ENCODE measurements around the gene TK1. TPM values are rescaled to one million over a fixed set of nuclear protein-coding genes. Genes with fewer than 3 reads are reported as not detected.
"Not testable (repeated sequence)": the region's sequence is repeated elsewhere in the genome, so short reads cannot be mapped to it uniquely, and the experiment has no call there.

TK1 gene
- total and polyA plus RNA-seq, 5 experiments from 2014 or later = 0.18 to 1.1 TPM; not detected in 3

DNA sequence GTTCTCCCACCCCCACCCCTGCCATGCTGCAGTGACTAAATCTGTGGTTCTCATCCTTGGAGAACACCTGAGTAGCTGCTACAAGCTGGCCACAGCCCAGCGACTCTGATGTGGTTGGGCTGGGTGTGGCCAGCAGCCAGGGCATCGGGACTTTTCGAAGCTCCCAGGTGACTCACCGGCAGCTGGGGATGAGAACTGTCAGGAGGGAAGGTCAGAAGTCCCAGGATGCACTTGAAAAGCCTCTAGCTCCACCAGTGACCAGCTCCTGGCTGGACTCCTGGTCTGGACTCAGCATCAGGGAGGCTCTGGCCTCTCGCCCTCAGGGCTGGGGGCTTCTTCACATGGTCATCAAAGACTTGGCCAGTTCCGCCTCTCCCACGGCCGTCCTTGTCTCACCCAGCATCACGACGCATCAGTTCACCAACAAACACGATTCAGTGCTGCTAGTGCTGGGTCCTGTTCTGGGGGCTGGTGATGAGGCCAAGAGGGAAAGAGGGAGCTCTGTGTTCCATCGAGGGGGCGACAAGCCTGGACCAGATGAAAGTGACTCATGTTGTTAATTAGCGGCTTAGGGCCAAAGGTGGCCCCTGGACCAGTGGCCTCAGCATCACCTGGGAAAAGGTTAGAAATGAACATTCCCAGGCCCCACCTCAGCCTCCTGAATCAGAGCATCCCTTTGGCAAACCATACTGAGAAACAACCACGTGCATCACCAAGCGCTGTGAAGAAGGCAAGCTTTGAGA, 44.6 kb downstream of the TK1 start:
- Mint-ChIP-seq H3K27ac (peak overlapping the region; percentile 11 to 85 (median 68)), H3K4me3 (peak overlapping the region in 1 of 10 donors; percentile 24), H3K4me1 (peaks cover 31 to 75% (median 66%) of the 10 kb centered on the region in 4 donors), H3K9me3 (peaks cover 0 to 2% (median 0%) of the 10 kb centered on the region in 9 donors), H3K36me3 (peaks cover 0 to 31% (median 8%) of the 10 kb centered on the region in 3 donors), H3K27me3 (no peaks in the 10 kb centered on the region)
- ATAC-seq (no peak), DNase-seq (peak in 1 of 10 donors; percentile 63)
- POLR2A ChIA-PET = interaction anchor here (0.8 to 30.2 kb wide), 4 partner anchors 17 to 33 kb away, joined by 4 to 1112 read pairs (median 329); partner anchors contain the start of genes TMC6 and TMC8

DNA sequence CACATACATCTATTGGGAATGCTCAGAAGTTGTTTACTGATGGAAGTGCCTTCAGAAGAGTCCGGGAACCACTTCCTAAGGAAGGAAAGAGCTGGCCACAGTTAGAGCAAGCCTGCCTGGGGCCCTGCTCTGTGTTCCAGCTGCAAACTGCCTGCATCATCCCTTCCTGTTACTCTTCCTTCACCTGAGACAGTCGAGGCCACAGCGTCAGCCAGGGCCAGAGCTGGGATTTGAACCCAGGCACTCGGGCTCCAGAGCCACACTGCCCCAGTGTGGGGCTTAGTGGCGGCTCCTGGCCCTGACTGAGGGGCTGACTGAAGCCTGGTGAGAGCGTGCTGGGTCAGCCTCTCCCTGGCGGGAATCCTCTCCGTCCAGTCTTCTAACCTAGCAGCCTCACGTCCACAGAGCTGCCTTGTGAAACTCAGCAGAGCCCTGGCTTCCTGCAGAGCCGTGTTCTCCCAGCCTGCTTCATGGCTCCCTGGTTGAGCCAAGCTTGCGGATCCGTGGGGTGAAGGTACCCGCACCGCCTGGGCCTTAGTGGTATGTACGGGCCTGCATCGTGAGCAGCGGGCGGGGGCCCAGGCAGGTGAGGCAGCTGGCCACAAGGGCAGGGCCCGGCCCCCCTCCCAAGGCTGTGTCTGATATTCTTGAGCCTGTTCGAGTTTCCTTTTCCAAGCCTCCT, 45.3 kb downstream of the TK1 start:
- H3K36me3 Mint-ChIP-seq = peaks cover 0 to 38% (median 8%) of the 10 kb centered on the region in 3 donors
- peak overlapping the region in 9 of 10 donors; percentile 27 to 85 (median 60) for H3K27ac Mint-ChIP-seq
- H3K27me3 Mint-ChIP-seq = no peaks in the 10 kb centered on the region
- ATAC-seq = no peak
- H3K9me3 Mint-ChIP-seq = peaks cover 0 to 2% (median 0%) of the 10 kb centered on the region in 9 donors
- POLR2A ChIA-PET = interaction anchor here (0.8 to 30.2 kb wide), 5 partner anchors 17 to 34 kb away, joined by 4 to 1112 read pairs (median 43); partner anchors contain the start of genes TMC6 and TMC8
- H3K4me1 Mint-ChIP-seq = peaks cover 34 to 76% (median 72%) of the 10 kb centered on the region in 4 donors
- peak overlapping the region in 1 of 10 donors; percentile 29 for H3K4me3 Mint-ChIP-seq
- no peak for DNase-seq

DNA sequence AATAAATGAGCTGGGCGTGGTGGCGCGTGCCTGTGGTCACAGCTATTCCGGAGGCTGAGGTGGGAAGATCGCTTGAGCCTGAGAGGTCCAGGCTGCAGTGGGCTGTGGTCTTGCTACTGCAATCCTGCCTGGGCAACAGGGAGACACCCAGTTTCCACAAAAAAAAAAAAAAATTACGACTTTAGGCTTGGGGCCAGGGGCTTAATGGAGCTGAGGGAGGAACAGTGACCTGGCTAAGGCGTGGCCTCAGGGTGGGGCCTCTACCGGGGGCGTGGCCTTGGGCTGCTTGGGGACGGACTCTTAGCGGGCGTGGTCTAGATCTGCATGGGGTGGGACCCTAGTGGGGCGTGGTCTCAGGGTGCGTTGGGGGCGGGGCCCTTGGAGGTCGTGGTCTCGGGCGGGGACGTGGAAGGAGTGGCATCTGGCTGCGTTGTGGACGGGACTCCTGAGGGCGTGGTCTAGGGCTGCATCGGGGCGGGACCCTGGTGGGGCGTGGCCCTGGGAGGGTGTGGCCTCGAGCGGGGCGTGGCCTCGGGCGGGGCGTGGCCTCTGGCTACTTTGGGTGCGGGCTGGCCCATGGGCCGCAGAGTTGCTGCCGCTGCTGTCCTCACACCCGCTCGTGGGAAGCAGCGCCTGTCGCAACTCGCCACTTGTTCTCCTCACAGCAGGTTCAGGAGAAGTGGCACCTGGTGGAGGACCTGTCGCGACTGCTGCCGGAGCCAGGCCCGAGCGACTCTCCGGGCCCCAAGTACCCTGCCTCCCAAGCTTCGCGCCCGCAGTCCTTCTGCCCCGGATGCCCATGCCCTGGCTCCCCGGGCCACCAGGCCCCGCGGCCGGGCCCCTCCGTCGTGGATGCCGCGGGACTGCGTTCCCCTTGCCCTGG, 46.4 kb downstream of the TK1 start:
- ATAC-seq (peak; percentile 81 to 89), DNase-seq (peak; percentile 83 to 97 (median 94))
- Mint-ChIP-seq H3K4me3 (peak overlapping the region; percentile 47 to 78 (median 68)), H3K9me3 (peaks cover 0 to 2% (median 0%) of the 10 kb centered on the region in 9 donors), H3K4me1 (peaks cover 41 to 88% (median 80%) of the 10 kb centered on the region in 4 donors), H3K27me3 (no peaks in the 10 kb centered on the region), H3K27ac (peak overlapping the region; percentile 79 to 97 (median 93)), H3K36me3 (peaks cover 0 to 49% (median 10%) of the 10 kb centered on the region in 3 donors)
- POLR2A ChIA-PET = interaction anchor here (0.6 to 30.2 kb wide), 12 partner anchors 9 to 705 kb away, joined by 3 to 1112 read pairs (median 6); partner anchors contain the start of genes TMC6, TMC8 and TNRC6C

DNA sequence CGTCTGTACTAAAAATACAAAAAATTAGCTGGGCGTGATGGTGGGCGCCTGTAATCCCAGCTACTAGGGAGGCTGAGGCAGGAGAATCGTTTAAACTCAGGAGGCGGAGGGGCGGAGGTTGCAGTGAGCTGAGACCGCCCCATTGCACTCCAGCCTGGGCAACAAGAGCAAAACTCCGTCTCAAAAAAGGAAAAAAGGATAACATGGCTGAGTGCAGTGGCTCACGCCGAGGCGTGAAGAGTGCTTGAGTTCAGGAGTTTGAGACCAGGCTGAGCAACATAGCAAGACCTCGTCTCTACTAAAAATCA, 47.0 kb downstream of the TK1 start:
- Mint-ChIP-seq H3K4me3 (peak overlapping the region in 9 of 10 donors; percentile 55 to 78 (median 69)), H3K36me3 (peaks cover 0 to 54% (median 14%) of the 10 kb centered on the region in 3 donors), H3K27ac (peak overlapping the region; percentile 79 to 97 (median 93)), H3K4me1 (peaks cover 42 to 92% (median 86%) of the 10 kb centered on the region in 4 donors)
- not testable (repeated sequence) for ATAC-seq, DNase-seq, H3K27me3 Mint-ChIP-seq, H3K9me3 Mint-ChIP-seq
- POLR2A ChIA-PET = interaction anchor here (0.6 to 30.2 kb wide), 10 partner anchors 10 to 182 kb away, joined by 3 to 1112 read pairs (median 7); partner anchors contain the start of genes TMC6, TMC8 and TNRC6C

DNA sequence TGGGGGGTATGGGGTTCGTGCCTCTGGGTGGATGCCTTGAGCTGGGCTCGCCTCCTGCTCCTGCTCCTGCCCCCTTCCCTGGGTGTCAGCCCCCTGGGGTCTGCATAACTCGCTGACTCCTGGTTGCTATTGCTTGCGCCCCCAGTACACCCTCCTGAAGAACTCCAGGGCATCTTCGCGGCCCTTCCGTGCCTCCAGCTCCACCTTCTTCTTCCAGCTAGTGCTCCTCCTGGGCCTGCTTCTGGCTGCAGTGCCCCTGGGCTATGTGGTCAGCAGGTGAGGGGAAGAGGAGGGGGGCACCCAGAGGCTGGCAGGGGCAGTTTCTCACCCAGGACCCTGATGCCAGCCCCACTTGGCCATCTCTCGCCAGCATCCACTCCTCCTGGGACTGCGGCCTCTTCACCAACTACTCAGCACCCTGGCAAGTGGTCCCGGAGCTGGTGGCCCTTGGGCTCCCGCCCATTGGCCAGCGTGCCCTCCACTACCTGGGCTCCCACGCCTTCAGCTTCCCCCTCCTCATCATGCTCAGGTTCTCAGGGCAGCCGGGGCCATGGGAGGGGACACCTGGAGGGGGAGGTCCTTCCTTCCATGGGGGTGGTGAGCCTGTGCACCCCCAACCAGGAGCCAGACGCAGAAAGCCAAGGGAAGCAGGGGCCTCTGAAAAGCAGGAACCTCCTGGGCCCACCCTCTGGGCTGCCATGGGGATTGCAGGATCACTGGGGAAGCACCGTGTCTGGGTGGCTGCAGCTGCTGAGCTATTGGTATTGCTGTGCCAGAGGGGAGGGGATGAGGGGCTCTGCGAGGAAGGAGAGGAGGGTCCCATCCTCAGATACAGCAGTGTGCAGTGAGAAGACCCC, 48.4 kb downstream of the TK1 start:
- Mint-ChIP-seq H3K27ac (peak overlapping the region in 9 of 10 donors; percentile 22 to 90 (median 81)), H3K27me3 (no peaks in the 10 kb centered on the region), H3K36me3 (peaks cover 9 to 68% (median 25%) of the 10 kb centered on the region in 3 donors), H3K4me1 (peaks cover 47 to 94% (median 86%) of the 10 kb centered on the region in 4 donors), H3K9me3 (peaks cover 0 to 2% (median 0%) of the 10 kb centered on the region in 9 donors), H3K4me3 (peak overlapping the region in 6 of 10 donors; percentile 18 to 72 (median 58))
- no peak for DNase-seq
- no peak for ATAC-seq
- POLR2A ChIA-PET = interaction anchor here (0.6 to 30.2 kb wide), 10 partner anchors 9 to 178 kb away, joined by 3 to 1112 read pairs (median 4); partner anchors contain the start of genes TMC6 and TMC8

DNA sequence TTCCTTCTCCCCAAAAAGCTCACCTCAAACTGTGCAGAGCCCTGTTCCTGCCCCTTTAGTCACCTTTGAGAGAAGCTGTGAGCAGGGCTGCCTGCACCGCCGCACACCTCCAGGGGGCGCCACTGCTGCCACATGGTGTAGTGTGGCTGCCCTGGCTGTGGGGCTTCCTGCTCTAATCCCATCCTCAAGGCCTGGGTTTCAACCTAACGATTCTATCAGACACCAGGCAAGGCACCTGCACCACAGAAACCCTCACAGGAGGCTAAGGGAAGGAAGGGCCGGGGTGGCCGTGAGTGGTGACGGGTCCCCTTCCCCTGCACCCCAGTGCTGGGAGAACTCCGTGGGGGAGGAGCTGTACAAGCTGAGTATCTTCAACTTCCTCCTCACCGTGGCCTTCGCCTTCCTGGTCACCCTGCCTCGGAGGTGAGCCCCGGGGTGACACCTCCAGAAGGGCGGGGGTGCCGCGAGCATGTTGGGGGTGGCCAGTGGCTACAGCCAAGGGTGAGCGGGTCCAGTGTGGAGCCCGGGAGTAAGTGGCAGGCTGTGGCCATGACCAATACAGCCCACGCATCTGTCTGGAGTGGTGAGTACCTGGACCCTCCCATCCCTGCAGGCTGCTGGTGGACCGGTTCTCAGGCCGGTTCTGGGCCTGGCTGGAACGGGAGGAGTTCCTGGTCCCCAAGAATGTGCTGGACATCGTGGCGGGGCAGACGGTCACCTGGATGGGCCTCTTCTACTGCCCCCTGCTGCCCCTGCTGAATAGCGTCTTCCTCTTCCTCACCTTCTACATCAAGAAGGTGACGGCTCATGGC, 49.3 kb downstream of the TK1 start:
- POLR2A ChIA-PET = interaction anchor here (0.6 to 30.2 kb wide), 10 partner anchors 9 to 177 kb away, joined by 3 to 1112 read pairs (median 4); partner anchors contain the start of genes TMC6 and TMC8
- Mint-ChIP-seq H3K36me3 (peaks cover 9 to 73% (median 27%) of the 10 kb centered on the region in 3 donors), H3K4me3 (peak overlapping the region in 9 of 10 donors; percentile 22 to 72 (median 60)), H3K4me1 (peaks cover 48 to 94% (median 86%) of the 10 kb centered on the region in 4 donors), H3K9me3 (peaks cover 0 to 2% (median 0%) of the 10 kb centered on the region in 9 donors), H3K27me3 (no peaks in the 10 kb centered on the region), H3K27ac (peak overlapping the region; percentile 32 to 90 (median 81))
- DNase-seq (peak in 4 of 10 donors; percentile 48 to 70 (median 52)), ATAC-seq (no peak)

DNA sequence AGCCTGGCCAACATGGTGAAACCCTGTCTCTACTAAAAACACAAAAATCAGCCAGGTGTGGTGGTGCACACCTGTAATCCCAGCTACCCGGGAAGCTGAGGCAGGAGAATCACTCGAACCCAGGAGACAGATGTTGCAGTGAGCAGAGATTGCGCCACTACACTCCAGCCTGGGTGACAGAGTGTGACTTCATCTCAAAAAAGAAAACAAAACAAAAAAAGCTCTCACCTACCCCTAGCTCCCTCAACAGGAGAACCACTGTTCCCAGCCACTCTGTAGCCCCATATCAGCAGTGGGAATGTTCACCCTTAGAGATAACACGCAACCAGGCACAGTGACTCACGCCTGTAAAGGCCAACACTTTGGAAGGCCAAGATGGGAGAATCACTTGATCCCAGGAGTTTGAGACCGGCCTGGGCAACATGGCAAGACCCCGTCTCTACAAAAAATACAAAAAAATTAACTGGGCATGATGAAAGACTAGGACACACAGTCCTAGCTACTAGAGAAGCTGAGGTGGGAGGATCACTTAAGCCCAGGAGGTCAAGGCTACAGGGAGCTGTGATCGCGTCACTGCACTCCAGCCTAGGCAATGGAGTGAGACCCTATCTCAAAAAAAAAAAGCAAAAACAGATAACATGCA, 50.9 kb downstream of the TK1 start:
- POLR2A ChIA-PET = interaction anchor here (0.5 to 30.2 kb wide), 8 partner anchors 9 to 790 kb away, joined by 3 to 1112 read pairs (median 6); partner anchors contain the start of genes TMC6 and TMC8
- Mint-ChIP-seq H3K27me3 (no peaks in the 10 kb centered on the region), H3K36me3 (peaks cover 9 to 70% (median 25%) of the 10 kb centered on the region in 3 donors), H3K4me1 (peaks cover 49 to 84% (median 76%) of the 10 kb centered on the region in 4 donors), H3K4me3 (peak overlapping the region in 8 of 10 donors; percentile 8 to 70 (median 39)), H3K27ac (peak overlapping the region; percentile 8 to 91 (median 70)), H3K9me3 (peaks cover 0 to 2% (median 0%) of the 10 kb centered on the region in 9 donors)
- DNase-seq = no peak
- no peak for ATAC-seq

DNA sequence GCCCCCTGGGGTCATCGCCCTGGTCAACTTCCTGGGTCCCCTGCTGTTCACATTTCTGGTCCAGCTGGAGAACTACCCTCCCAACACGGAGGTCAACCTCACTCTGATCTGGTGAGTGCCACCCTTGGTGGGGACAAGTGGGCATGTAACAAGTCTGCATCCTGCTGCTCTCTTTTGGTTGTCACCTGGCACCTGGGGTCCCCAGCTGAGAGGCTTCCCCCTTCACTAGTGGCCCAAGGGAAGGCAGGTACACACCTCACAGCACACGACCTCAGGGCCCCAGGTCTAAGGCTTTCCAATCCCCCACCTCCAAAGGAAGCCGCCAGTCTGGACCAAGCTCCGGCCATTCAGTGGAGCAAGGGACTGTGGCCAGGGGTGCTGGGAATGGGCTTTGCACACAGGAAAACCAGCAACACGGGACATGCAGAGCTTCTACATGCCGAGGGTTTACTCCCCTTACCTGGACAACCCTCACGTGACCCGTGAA, 51.9 kb downstream of the TK1 start:
- H3K27ac Mint-ChIP-seq = peak overlapping the region in 6 of 10 donors; percentile 61 to 94 (median 81)
- POLR2A ChIA-PET = interaction anchor here (0.6 to 30.2 kb wide), 13 partner anchors 9 to 643 kb away, joined by 3 to 1112 read pairs (median 8); partner anchors contain the start of genes TMC6 and TMC8
- H3K36me3 Mint-ChIP-seq = peaks cover 9 to 70% (median 27%) of the 10 kb centered on the region in 3 donors
- H3K27me3 Mint-ChIP-seq = no peaks in the 10 kb centered on the region
- H3K4me1 Mint-ChIP-seq = peaks cover 48 to 86% (median 76%) of the 10 kb centered on the region in 4 donors
- H3K9me3 Mint-ChIP-seq = peaks cover 0 to 2% (median 0%) of the 10 kb centered on the region in 9 donors
- peak in 1 of 10 donors; percentile 59 for DNase-seq
- peak overlapping the region in 5 of 10 donors; percentile 1 to 100 (median 54) for H3K4me3 Mint-ChIP-seq
- no peak for ATAC-seq

Data from naive thymus-derived CD8-positive, alpha-beta T cell (primary cell).